ENCODE results near the gene ALDOB.

The ALDOB gene

DNA sequence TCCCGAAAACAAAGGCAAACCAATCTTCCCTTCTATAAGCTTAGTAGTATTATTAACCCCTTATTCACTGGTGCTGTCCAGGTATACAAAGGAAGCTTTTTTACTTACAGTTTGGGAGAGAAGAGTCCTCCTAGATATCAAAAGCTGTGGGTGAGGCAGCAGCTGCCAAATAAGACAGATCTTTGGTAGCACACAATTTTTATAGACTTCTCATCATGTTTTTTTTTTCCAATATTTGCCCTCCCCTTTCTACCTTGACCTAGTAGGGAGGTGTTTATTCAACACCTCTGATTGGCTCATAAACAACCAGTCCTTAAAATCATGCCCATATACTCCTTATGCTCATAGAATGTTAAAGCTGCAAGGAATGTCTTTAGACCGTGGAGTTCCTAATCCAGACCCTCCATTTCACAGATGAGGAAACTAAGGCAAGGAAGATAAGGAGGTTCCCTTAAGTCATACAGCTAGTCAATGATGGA, at the start of gene ALDOB:
TSS of gene ALDOB (minus strand) at position 174 of the 479 bp plus-strand sequence. CDS start 4,887 bp downstream, outside the sequence.
- no peak for DNase-seq (ENCODE audit: low read depth in 2 of 2)

DNA sequence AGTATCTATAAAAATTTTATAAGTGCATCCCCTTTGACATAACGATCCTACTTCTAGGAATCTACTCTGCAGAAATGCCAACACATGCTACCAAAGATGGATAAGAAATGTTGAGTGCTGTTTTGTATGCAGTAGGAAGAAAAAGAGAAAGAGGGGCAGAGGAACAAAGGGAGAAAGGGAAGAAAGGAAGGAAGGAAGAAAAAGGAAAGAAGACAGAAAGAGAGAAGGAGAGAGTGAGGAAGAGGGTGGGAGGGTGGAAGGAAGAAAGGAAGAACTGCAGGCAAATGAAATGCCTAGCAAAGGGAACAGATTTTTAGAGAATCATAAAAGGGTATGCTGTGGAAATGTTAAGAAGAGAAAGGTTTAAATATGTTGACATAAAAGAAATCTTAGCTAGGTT, 48.5 kb upstream of the ALDOB start:
- DNase-seq (ENCODE audit: low read depth in 2 of 2) = no peak

DNA sequence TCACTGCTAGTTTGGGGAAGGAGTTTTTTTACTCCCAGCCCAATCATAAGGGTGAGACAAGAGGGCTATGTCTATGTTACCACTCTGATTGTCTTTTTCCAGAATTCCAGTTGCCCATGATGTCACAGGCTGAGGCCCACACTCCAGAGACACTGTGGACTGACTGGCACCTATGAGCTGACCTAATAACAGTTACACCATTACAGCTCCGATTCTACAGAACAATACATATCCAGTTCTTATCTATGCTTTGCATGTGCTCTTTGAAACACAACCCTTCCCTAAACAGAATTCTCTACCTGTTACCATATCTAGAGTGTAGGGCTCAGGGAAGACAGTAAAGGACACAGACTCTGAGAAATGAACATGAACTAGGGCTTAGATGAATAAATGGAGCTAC, 45.7 kb upstream of the ALDOB start:
- DNase-seq (ENCODE audit: low read depth in 2 of 2) = no peak

DNA sequence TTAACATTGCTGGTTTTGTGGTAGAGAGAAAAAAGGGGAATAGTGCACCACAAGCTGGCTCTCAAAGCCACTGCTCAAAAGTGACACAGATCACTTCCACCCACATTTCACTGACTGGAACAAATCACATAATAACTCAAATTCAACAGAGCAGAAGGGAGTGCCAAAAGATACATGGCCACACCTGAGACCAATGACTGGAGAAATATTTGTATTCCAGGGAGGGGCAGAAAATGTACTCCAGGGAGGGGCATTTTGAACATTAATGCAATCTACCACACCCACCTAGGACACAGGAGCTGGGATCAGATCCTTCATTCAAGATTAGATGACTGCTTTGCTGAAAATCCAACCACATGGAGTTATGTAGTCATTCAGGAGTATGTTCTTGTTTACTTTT, 44.8 kb upstream of the ALDOB start:
- no peak for DNase-seq (ENCODE audit: low read depth in 2 of 2)

DNA sequence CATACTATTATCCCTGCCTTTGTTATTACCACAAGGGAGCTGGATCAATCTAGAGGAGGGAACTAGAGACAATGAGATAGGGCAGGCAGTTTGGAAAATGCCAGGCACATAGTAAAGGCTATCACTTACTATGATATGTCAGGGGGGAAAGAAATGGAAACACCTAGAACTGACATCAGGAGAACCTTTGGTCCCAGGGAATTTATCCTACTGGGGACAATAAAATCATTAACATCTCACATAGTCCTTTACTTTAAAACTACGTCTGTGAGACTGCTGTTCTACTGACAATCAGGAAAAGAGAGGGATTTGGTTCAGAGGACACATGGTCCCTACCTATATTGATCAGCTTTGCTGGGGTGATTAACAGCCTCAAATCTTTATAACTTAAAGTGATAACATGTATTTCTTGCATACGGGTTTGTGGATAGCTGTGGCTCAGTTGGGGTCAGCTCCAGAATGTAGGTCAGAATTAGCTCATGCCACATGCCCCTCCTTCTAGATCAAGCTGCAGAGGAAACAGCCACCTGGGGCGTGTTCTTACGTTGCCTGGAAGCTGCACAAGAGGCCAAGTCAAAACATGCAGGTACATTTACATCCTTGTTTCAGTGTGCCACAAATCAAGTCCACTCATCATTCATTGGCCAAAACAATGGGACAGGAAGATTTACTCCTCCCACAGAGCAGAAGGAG, 43.9 kb upstream of the ALDOB start:
- no peak for DNase-seq (ENCODE audit: low read depth in 2 of 2)

DNA sequence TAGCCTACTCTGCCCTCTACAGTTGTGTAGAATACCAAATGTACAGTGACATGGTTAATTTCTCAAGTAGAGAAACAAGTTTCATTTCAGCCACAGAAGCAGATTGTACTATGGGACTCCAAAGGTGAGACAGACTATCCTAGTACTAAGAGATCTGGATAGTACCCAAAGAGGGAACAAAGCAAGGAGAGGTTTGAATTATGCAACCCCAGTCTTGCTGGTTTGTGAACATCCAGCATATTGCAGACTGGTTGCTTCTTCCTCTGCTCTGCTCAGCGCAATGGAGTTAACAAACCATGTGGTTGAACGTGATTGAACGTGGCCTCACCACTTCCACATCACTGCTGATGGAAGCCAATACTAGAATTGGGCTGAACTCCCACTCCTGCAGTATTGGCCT, 43.3 kb upstream of the ALDOB start:
- DNase-seq (ENCODE audit: low read depth in 2 of 2) = no peak

DNA sequence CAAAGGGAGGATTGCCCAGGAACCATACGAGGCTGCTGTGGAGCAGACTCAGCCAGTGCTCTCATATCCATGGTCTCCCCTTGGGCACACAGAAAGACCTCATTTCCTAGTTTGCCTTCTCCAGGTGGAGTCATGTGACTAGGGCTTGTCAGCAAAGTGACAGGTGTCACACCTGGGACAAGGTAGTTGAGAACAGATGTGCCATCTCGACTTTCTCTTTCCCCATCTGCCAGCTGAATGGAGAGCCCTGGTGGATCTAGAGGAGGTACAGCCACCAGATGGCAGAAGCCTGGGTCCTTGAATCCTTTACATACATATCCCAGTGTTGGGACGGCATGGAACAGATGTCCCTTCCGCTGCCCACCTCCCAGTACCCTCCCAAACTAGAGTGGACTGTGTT, 42.9 kb upstream of the ALDOB start:
- DNase-seq (ENCODE audit: low read depth in 2 of 2) = no peak

DNA sequence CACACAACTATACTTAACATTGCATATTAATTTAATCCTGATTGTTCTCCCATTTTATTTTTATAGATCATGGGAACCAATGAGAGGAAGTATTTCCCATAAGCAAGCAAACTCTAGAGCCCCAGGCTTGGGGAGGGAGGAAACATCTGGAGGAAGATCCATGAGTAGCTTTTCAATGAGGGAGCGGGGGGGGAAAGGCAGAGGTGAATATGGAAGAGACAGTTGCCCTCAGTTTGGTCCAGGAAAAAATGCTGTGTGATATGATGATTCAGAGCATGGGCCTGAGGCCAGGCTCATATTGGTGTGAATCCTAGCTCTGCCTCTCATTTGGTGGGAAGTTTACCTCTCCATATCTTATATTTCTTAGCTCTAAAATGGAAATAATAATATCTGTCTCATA, 42.2 kb upstream of the ALDOB start:
- DNase-seq (ENCODE audit: low read depth in 2 of 2) = no peak

DNA sequence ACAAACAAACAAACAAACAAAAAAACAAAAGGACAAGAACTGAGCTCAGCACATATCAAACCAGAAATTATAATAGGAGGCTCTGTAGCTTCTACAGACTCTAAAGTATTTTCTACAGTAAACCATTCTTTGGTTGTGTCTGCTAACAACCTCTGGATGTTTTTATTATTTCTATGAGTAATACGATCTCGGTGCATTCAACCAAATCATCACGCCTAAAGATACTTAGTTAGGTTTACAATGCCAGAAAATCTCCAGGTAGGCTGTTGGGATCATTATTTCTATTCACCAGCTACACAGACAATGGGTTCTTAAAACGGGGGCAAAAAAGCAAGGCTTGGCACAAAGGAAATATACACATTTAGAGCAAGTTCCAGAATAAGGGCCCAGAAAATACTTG, 41.6 kb upstream of the ALDOB start:
- no peak for DNase-seq (ENCODE audit: low read depth in 2 of 2)

DNA sequence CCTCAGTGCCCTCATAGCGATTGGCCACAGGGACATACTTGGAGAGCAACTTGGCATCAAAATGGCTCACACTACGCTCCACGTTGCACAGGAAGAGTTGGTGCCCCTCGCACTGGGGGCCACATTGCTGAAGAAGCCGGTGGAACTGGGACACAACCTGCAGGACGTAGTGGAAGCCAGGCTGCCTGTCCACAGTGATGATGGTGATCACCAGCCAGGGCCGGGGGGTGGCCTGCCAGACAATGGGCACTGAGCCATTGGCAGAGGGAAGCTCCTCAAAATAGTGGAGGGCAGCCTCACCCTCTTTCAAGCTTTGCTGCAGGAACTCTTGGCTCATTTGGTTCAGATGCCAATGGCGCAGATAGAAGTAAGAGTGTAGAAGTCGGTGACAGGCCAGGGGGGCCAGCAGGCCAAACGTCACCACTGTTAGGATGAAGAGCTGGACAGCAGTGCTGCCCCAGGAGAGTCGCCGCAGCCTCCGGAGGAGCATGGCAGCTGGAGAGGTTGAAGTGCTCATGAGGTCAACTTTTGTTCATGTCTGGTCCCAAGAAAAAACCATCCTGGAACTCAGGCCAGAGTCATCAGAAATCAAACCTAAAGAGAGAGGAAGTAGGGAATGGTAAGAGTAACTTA, 41.1 kb upstream of the ALDOB start:
- DNase-seq (ENCODE audit: low read depth in 2 of 2) = no peak

DNA sequence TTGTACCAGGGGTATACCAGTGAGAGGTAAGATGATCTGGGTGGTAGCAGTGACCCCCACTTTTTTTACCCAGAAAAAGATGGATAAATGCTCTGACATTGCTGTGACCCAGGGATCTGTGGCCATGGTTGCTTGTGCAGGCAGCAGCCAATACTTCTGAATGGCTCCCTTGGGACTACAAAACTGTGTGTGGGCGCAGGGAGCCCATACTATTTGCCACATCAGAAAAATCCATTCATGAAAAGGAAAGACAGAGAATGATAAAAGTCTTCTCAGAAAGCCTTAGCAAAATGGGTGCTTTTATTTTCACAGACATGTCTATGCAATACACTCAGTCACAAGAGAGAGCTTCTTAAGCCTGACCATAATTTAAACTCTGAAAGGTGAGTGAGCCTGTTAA, 37.3 kb upstream of the ALDOB start:
- no peak for DNase-seq (ENCODE audit: low read depth in 2 of 2)

DNA sequence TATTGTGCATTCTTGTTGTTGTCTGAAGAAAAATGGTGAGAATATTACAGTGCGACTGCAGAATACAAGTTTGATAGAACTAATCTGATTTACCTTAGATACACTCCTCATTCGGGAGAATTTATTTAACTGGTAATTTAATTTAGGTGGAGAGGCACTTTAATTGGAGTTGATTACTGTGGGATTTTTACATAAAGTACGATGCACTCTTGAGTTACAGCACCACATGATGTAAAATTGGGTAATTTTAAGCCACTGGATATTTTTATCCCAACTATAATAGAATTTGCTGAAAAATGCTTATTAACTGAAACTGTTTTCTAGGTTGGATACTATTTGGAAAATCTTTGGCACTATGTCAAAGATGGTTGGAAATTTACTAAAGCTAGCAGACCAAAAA, 35.4 kb upstream of the ALDOB start:
- no peak for DNase-seq (ENCODE audit: low read depth in 2 of 2)

DNA sequence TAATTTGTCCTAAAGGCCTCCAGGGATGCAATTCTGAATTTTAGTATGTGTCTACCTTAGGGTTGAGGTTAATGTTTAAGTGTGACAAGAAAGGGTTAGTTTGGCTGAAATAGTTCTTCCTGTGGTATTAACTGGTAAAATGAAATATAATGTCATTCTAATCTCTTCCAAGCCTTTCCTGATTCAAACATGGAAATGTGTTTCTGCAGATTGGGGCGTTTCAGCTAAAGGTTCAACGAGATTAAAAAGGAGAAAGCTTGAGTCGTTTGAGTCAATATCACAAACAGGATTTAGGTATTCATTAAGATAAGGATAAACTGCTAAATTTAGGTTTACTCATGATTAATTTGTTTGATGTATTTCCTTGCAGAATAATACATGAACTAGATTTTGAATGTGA, 34.4 kb upstream of the ALDOB start:
- no peak for DNase-seq (ENCODE audit: low read depth in 2 of 2)

DNA sequence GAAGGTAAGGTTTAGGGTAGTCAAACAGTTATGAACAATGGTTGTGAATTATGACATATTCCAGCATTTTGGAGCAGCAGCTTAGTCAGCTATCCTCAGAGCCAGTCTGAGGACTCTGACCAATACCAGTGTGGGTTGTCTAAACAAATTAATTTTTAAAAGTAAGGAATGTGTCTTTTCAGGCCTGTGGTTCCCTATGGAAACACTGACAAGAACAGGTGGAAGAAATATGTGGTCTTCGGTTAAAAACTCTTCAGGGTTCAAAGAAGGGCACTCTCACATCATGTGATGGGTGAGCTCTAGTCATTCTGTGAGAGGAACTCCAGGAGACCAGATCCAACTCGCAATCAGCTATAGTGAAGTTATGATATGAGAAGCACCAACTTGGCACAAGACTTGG, 33.5 kb upstream of the ALDOB start:
- no peak for DNase-seq (ENCODE audit: low read depth in 2 of 2)

DNA sequence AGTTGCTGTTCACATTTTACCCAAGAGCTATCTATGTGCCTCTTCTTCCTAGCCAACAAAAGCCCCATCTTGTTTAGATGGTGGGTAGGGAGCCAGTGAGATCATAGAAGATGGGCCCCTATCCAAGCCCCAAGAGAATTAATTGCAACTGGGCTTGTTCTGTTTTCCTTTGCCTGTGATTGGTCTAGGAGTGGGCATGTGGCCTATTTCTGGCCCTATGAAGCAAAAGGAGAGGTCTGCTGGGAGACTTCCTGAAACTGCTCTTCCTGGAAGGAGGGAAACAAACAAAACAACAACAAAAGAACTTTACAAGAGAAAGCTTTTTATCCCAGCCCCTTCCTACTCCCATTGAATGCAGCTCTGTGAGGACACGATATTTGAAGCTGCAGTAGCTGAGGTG, 32.5 kb upstream of the ALDOB start:
- DNase-seq (ENCODE audit: low read depth in 2 of 2) = no peak

DNA sequence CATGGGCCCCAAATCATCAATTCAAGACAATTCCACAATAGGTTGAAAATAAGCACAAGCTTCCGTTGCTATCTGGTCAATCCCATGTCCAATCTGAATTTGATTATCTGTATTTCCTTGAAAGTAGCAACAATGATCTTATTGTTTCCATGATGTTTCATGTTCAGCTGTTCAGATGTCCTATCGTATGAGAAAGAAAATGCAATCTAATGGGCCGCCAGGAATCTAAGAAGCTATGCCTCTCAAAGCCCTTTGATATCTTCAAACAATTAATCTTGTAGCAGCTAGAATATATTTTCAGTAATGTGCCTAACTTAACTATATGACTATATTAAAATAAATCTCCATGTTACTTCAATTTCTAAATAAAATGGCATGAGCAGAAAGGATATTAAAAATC, 32.1 kb upstream of the ALDOB start:
- no peak for DNase-seq (ENCODE audit: low read depth in 2 of 2)

DNA sequence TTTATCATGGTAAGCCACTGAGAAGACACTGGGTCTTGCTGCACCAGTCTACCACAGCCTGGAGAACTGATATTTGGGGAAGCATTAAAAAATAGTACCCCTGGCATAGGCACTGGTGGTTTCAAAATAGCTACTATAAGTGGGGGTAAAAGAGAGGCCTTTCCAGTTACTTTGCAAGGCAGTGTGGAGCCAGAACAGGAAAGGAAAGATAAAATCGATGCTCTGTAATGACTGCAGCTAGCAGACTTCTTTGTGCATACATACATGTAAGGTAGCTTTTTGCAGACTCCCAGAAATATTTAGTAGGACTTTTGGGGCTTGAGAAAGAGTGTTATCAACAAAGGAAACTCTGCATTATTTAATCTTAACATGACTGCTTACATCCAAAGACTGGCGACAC, 31.3 kb upstream of the ALDOB start:
- no peak for DNase-seq (ENCODE audit: low read depth in 2 of 2)

DNA sequence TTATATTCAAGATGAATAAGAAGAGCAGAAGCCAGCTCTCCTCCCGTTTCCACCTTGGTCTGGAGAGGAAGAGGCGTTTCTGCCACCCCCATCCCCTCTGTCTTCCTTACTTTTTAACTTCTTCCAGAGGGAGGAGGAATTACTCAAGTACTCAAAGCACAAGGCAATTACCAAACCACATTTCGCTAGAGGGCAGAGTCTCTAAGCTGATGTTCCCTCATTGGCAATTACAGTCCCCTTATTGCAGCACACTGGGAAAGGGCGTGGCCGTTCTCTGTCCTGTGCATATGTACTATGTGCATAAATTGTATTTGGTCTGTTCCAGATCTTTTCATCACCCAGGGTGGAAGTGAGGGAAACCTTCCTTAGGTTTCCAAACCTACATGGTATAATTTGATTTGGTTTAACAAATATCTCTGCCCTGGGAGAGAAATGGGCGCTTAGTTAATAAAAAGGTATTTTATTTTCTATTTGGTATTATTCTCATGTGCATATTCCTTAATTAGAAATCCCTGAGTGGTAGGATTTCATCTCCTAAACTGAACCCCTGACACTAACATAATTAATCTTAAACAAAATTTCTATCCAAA, 29.8 kb upstream of the ALDOB start:
- no peak for DNase-seq (ENCODE audit: low read depth in 2 of 2)

DNA sequence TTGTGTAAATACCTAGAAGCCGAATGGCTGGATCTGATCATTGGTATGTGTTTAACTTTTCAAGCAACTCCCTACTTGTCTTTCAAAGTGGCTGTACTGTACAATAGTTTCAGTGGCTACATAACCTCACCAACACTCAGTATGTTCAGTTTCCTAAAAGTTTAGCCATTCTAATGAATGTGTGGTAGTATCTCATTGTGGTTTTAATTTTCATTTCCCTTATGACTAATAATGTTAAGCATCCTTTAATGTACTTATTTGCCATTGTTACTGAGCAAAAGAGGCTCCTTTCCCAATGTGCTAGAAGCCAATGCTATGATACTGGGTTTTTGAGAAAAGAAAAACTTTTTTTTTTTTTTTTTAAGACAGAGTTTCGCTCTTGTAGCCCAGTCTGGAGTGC, 27.8 kb upstream of the ALDOB start:
- DNase-seq (ENCODE audit: low read depth in 2 of 2) = no peak

DNA sequence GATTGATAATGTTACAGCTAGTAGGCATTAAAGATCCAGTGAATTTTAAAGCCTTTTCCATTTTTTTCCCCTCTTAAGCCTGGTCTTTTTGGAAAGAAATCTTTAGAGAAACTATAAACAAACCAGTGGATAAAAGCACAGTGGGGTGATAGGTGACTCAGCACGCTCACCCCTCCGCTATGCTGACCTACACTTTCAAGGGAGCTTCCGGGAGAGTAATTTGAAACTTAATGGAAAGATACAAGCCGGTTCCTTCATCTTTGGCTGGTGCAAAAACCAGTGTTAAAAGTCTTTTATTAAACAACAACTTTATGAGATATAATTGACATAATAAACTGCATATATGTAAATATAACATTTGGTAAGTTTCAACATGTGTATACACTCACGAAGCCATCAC, 27.0 kb upstream of the ALDOB start:
- DNase-seq (ENCODE audit: low read depth in 2 of 2) = no peak

DNA sequence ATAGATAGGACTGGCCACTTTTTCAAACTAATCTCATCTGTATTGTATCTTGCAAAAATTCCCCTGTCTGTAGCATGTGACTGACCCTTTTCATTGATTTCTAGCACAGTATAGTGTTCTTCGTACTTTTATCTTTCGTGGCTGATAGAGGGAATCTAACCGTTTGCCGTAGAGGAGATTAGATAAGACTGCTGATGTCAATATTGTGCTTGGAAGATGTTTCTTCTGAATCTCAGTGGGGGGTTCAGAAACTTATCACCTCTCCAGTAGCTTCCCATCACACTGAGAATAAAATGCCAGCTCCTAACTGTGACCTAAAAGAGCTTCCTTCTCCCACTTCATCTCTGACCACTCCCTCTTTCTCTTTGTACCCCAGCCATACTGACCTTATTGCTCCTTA, 25.4 kb upstream of the ALDOB start:
- no peak for DNase-seq (ENCODE audit: low read depth in 2 of 2)

DNA sequence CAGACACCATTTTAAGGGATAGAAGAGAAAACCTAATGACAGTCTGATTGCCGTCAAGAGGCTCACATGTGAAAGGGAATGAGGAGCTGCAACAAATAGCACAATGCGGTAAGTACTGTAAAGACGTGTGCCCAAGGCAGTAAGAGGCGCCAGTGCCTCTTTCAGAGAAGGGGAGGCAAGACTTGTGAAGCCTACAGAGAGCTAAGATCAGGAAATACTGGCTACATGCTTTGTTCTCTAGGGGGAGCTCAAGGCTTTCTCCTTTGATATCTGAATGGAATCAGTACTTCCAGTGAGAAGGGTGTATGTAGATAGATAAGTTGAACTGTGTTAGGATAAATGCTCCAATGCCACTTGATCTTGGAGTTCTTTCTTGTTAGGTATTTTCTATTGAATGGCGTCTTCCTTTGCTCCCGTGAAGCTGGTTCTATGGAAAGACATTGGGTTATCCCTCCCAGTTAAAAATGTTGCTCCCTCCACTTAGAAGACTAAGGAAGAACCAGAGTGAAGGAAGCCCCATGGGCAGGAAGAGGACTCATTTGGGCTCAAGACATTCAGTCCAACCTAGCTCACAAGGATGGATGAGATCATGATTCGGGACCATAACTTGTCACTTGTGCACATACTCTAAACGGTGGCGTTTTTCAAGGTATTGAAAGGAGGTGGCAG, 23.5 kb upstream of the ALDOB start:
- DNase-seq (ENCODE audit: low read depth in 2 of 2) = no peak

DNA sequence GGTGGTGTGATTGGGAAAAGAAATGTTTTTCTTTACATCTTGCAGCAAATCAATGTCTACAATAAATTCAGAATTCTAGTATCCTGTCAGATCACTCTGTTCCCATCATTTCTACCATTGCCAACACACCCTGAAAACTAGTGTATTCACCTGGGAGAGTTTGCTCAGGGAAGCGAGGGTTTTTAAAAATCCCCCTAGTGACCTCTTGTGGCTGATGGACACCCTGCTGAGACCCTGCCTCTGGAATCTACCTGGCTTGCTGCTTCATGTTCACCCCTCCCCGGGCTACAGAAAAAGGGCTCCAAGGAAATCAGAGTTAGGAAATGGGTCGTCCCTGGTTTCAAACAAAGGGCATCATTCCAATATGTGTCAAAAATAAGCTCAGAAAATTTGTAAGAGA, 21.4 kb upstream of the ALDOB start:
- DNase-seq (ENCODE audit: low read depth in 2 of 2) = no peak

Data from activated CD8-positive, alpha-beta memory T cell treated with anti-CD3 and anti-CD28 coated beads for 4 hours (primary cell).